MM.1S (cell line): ENCODE measurements around the gene CMTM5.

Source experiments
- DNase-seq: peaks from one replicate; pipeline ENCODE4 v3.0.0-alpha.2; 2015
- H2AFZ ChIP-seq: fragments of 300-600 bp; sonication (generic); 2 replicates; pipeline ENCODE4 v1.6.0; 2016; ENCODE audit warnings: antibody characterized with exemption, low read length
- H3F3A ChIP-seq: fragments of 300-600 bp; sonication (generic); 2 replicates; pipeline ENCODE4 v1.6.1; 2016; ENCODE audit warnings: mild to moderate bottlenecking, antibody characterized with exemption, low read length, moderate library complexity, mixed read lengths; ENCODE audit not compliant: insufficient read depth
- H3K27ac ChIP-seq: fragments of 300-600 bp; sonication (generic); 2 replicates; pipeline ENCODE4 v1.5.1; 2016; ENCODE audit warnings: mild to moderate bottlenecking, low read length
- H3K27me3 ChIP-seq: fragments of 300-600 bp; sonication (generic); replicated peaks from 2 replicates; pipeline ENCODE4 v1.6.0; 2016; ENCODE audit warnings: low read length; ENCODE audit not compliant: insufficient read depth
- H3K36me3 ChIP-seq: fragments of 300-600 bp; sonication (generic); replicated peaks from 2 replicates; pipeline ENCODE4 v1.6.1; 2016; ENCODE audit warnings: mild to moderate bottlenecking, low read length, mixed read lengths; ENCODE audit not compliant: insufficient read depth
- H3K4me1 ChIP-seq: fragments of 300-600 bp; sonication (generic); 2 replicates; pipeline ENCODE4 v1.6.1; 2016; ENCODE audit warnings: low read length, mixed read lengths
- H3K4me2 ChIP-seq: fragments of 300-600 bp; sonication (generic); 2 replicates; pipeline ENCODE4 v1.6.0; 2016; ENCODE audit warnings: low read depth, low read length
- H3K4me3 ChIP-seq: fragments of 300-600 bp; sonication (generic); 2 replicates; pipeline ENCODE4 v1.5.1; 2016; ENCODE audit warnings: low read length, mixed read lengths
- H3K79me2 ChIP-seq: fragments of 300-600 bp; sonication (generic); 2 replicates; pipeline ENCODE4 v1.6.1; 2016; ENCODE audit warnings: mixed run types, low read length, mixed read lengths
- H3K9ac ChIP-seq: fragments of 300-600 bp; sonication (generic); 2 replicates; pipeline ENCODE4 v1.6.1; 2016; ENCODE audit warnings: low read length, mixed read lengths
- H3K9me2 ChIP-seq: fragments of 300-600 bp; sonication (generic); replicated peaks from 2 replicates; pipeline ENCODE4 v1.6.1; 2016; ENCODE audit warnings: mild to moderate bottlenecking, low read length, mixed read lengths; ENCODE audit not compliant: insufficient read depth
- H3K9me3 ChIP-seq: fragments of 300-600 bp; sonication (generic); replicated peaks from 2 replicates; pipeline ENCODE4 v1.6.1; 2016; ENCODE audit warnings: mild to moderate bottlenecking, low read length, mixed read lengths; ENCODE audit not compliant: insufficient read depth
- H4K20me1 ChIP-seq: fragments of 300-600 bp; sonication (generic); 2 replicates; pipeline ENCODE4 v1.6.1; 2016; ENCODE audit warnings: mild to moderate bottlenecking, low read length, moderate library complexity, mixed read lengths; ENCODE audit not compliant: insufficient read depth
- CTCF ChIP-seq: fragments of 300-600 bp; sonication (generic); IDR thresholded peaks from 2 replicates; pipeline ENCODE4 v1.5.1; 2016; ENCODE audit warnings: antibody characterized with exemption, low read length, mixed read lengths
- EZH2 ChIP-seq: fragments of 300-600 bp; sonication (generic); optimal IDR thresholded peaks from 2 replicates; pipeline ENCODE3; 2017; ENCODE audit warnings: low read depth, mild to moderate bottlenecking, antibody characterized with exemption, low read length, mixed read lengths
- EZH2phosphoT487 ChIP-seq: fragments of 300-600 bp; sonication (generic); IDR thresholded peaks from 2 replicates; pipeline ENCODE4 v1.6.1; 2018; ENCODE audit warnings: antibody characterized with exemption, low read length

The CMTM5 gene

GRCh38 chr14:23380197-23380914 is 3.5 kb downstream of the CMTM5 start:
- Histone ChIP-seq H3K4me2 (no peak overlapping the region), H3K27ac (no peak overlapping the region), H3K36me3 (no peaks in the 10 kb centered on the region), H3F3A (no peaks in the 10 kb centered on the region), H4K20me1 (no peaks in the 10 kb centered on the region), H2AFZ (no peak overlapping the region), H3K4me1 (no peaks in the 10 kb centered on the region), H3K27me3 (no peaks in the 10 kb centered on the region; the same call in none of the 2 replicates), H3K4me3 (no peak overlapping the region), H3K9me2 (no peaks in the 10 kb centered on the region), H3K79me2 (no peaks in the 10 kb centered on the region), H3K9me3 (no peaks in the 10 kb centered on the region), H3K9ac (no peak overlapping the region)
- DNase-seq, result no peak
- TF ChIP-seq CTCF, result no peak
- no peak for TF ChIP-seq EZH2
- TF ChIP-seq EZH2phosphoT487, result no peak

- H4K20me1 ChIP-seq, result no peaks in the 10 kb centered on the region
- DNase-seq, result no peak
- H3F3A ChIP-seq, result no peaks in the 10 kb centered on the region
- H3K27me3 ChIP-seq, result no peaks in the 10 kb centered on the region; the same call in none of the 2 replicates
- TF ChIP-seq EZH2 (no peak), CTCF (no peak), EZH2phosphoT487 (no peak)
- no peak overlapping the region for H3K4me3 ChIP-seq
- H3K9me3 ChIP-seq, result no peaks in the 10 kb centered on the region
- H3K79me2 ChIP-seq, result no peaks in the 10 kb centered on the region
- H3K4me2 ChIP-seq, result no peak overlapping the region
- H3K36me3 ChIP-seq, result no peaks in the 10 kb centered on the region
- no peaks in the 10 kb centered on the region for H3K4me1 ChIP-seq
- no peak overlapping the region for H2AFZ ChIP-seq
- no peaks in the 10 kb centered on the region for H3K9me2 ChIP-seq
- no peak overlapping the region for H3K27ac ChIP-seq
- no peak overlapping the region for H3K9ac ChIP-seq
Observed at GRCh38 chr14:23380976-23381375, 4.1 kb downstream of the CMTM5 start.

GRCh38 chr14:23381871-23382270 is 5.0 kb downstream of the CMTM5 start:
- H3K4me3 ChIP-seq, result no peak overlapping the region
- no peak overlapping the region for H3K4me2 ChIP-seq
- H3F3A ChIP-seq, result no peaks in the 10 kb centered on the region
- no peaks in the 10 kb centered on the region for H3K79me2 ChIP-seq
- H3K9me2 ChIP-seq, result no peaks in the 10 kb centered on the region
- H3K36me3 ChIP-seq, result no peaks in the 10 kb centered on the region
- H3K27ac ChIP-seq, result no peak overlapping the region
- no peak overlapping the region for H3K9ac ChIP-seq
- DNase-seq, result no peak
- no peaks in the 10 kb centered on the region for H3K9me3 ChIP-seq
- no peak for TF ChIP-seq CTCF
- TF ChIP-seq EZH2phosphoT487, result no peak
- TF ChIP-seq EZH2, result no peak
- H4K20me1 ChIP-seq, result no peaks in the 10 kb centered on the region
- no peaks in the 10 kb centered on the region; the same call in none of the 2 replicates for H3K27me3 ChIP-seq
- no peaks in the 10 kb centered on the region for H3K4me1 ChIP-seq
- H2AFZ ChIP-seq, result no peak overlapping the region
